Measurements from ENCODE around the gene ADPRHL1. TPM values are rescaled to one million over a fixed set of nuclear protein-coding genes. Genes with fewer than 3 reads are reported as not detected.

Gene ADPRHL1
- total RNA-seq (2022; extraction: Qiagen RNA extraction; ENCODE audit: low read depth) = 12.8 to 15.7 TPM (median 13.9 TPM) in 5 replicates

GRCh38 chr13:113452942-113453901 is at the start of gene ADPRHL1:
Gene ADPRHL1, minus strand, starts transcription at chr13:113453488. Its CDS starts 51 bp downstream, at chr13:113453437.

GRCh38 chr13:113490496-113491417 is 37.5 kb upstream of the ADPRHL1 start, which contains the start of gene DCUN1D2:
Gene DCUN1D2, minus strand, starts transcription at chr13:113490711. Its CDS starts 42 bp downstream, at chr13:113490669.

Other genes with a start within 250 kb of the ADPRHL1 start
- 37.5 to 45.3 TPM (median 43.7 TPM) in 5 replicates for gene PCID2, start 244.8 kb downstream of the ADPRHL1 start, total RNA-seq (2022; extraction: Qiagen RNA extraction; ENCODE audit: low read depth)
- gene CUL4A, start 243.9 kb downstream of the ADPRHL1 start, total RNA-seq (2022; extraction: Qiagen RNA extraction; ENCODE audit: low read depth) = 51.5 to 74.4 TPM (median 57.4 TPM) in 5 replicates
- gene LAMP1, start 156.2 kb downstream of the ADPRHL1 start, total RNA-seq (2022; extraction: Qiagen RNA extraction; ENCODE audit: low read depth) = 71.7 to 100 TPM (median 90.5 TPM) in 5 replicates
- gene GRTP1, start 89.4 kb downstream of the ADPRHL1 start, total RNA-seq (2022; extraction: Qiagen RNA extraction; ENCODE audit: low read depth) = 1.1 to 2.1 TPM (median 1.6 TPM) in 5 replicates
- gene DCUN1D2, start 37.2 kb upstream of the ADPRHL1 start, total RNA-seq (2022; extraction: Qiagen RNA extraction; ENCODE audit: low read depth) = 8.8 to 11.3 TPM (median 10.5 TPM) in 5 replicates
- 89.9 to 121 TPM (median 112 TPM) in 5 replicates for gene TFDP1, start 131.3 kb upstream of the ADPRHL1 start, total RNA-seq (2022; extraction: Qiagen RNA extraction; ENCODE audit: low read depth)
- gene ATP4B, start 204.7 kb upstream of the ADPRHL1 start, total RNA-seq (2022; extraction: Qiagen RNA extraction; ENCODE audit: low read depth) = not detected in 5 replicates
- not detected in 5 replicates for gene GRK1, start 213.7 kb upstream of the ADPRHL1 start, total RNA-seq (2022; extraction: Qiagen RNA extraction; ENCODE audit: low read depth)

All from A549 treated with ZK216348 at 1 μM for 4 hours (cell line).